K562 (cell line): ENCODE data around the gene ENG. TPM values are rescaled to one million over a fixed set of nuclear protein-coding genes. Genes with fewer than 3 reads are reported as not detected.

Experiments
- FUS ChIP-seq: fragments of 200-400 bp; formaldehyde crosslinking; optimal IDR thresholded peaks from 2 replicates; pipeline ENCODE3; 2017; ENCODE audit warnings: low read depth, low read length
- JUN ChIP-seq, 2 experiments: sonication (generic) in 1 of 2; formaldehyde crosslinking in 1 of 2; IDR thresholded peaks; 2 replicates each; pipeline versions ENCODE4 v1.6.1 to v1.8.0; 2012 to 2022; ENCODE audit warnings: borderline replicate concordance in 2 of 2, mild to moderate bottlenecking in 2 of 2, improper control_type of control experiment in 1 of 2, low read depth in 1 of 2, low read length in 1 of 2, missing genetic modification reagents in 1 of 2
- KHSRP ChIP-seq: fragments of 450-650 bp; IDR thresholded peaks from 2 replicates; pipeline ENCODE4 v1.6.1; 2017
- NEUROD1 ChIP-seq: fragments of 150-350 bp; IDR thresholded peaks from 2 replicates; pipeline ENCODE4 v1.6.1; 2014; ENCODE audit warnings: borderline replicate concordance, low read length, low read depth; ENCODE audit not compliant: partially characterized antibody
- PHB ChIP-seq: fragments of 250-450 bp; sonication (Bioruptor Pico); IDR thresholded peaks from 2 replicates; pipeline ENCODE4 v1.5.0; 2021
- PHF20 ChIP-seq: fragments of 450-650 bp; IDR thresholded peaks from 2 replicates; pipeline ENCODE4 v1.6.1; 2018; ENCODE audit not compliant: partially characterized antibody
- SRSF1 ChIP-seq: fragments of 200-400 bp; formaldehyde crosslinking; IDR thresholded peaks from 2 replicates; pipeline ENCODE4 v1.6.1; 2017; ENCODE audit warnings: mild to moderate bottlenecking, low read depth, low read length, moderate library complexity
- WHSC1 ChIP-seq: IDR thresholded peaks from one replicate; pipeline ENCODE4 v1.6.1; 2012; ENCODE audit warnings: low read length, control low read depth, inconsistent platforms
- polyA plus RNA-seq, 8 experiments: library from polyadenylated mRNA; depleted of rRNA in 4 of 8; stranded (reverse) in 5 of 8; unstranded in 3 of 8; fragments of >200 nt; fragmentation: Nextera tagmentation in 2 of 8; fragmentation: Illumina TruSeq in 1 of 8; extraction: Ambion mirVana in 2 of 8; extraction: Trizol in 1 of 8; gene quantifications; 2 replicates each; pipeline versions ENCODE4 v1.2.1 to v1.2.3, GENCODE V29; 2011 to 2014; ENCODE audit warnings: inconsistent platforms in 1 of 8, missing spikeins in 1 of 8
- total RNA-seq, 7 experiments: library from RNA; depleted of rRNA in 6 of 7; stranded (reverse); fragments of >200 nt in 6 of 7; fragmentation: Illumina TruSeq in 2 of 7; extraction: Trizol in 2 of 7; gene quantifications; 2 replicates each; pipeline versions ENCODE4 v1.2.1 to v1.2.3, GENCODE V29; 2011 to 2021; ENCODE audit warnings: low replicate concordance in 1 of 7
- TF ChIP-seq, protein P1 (sequence below): fragments of 250-450 bp; sonication (Bioruptor Pico); IDR thresholded peaks from 2 replicates; pipeline ENCODE4 v1.8.0; 2022; ENCODE audit warnings: moderate library complexity, mild to moderate bottlenecking, inconsistent platforms
- TF ChIP-seq, protein P2 (sequence below): sonication (generic); formaldehyde crosslinking; IDR thresholded peaks from 2 replicates; pipeline ENCODE4 v1.8.0; 2023; ENCODE audit warnings: mild to moderate bottlenecking, missing genetic modification reagents
- TF ChIP-seq, protein P3 (sequence below): sonication (generic); formaldehyde crosslinking; IDR thresholded peaks from 2 replicates; pipeline ENCODE4 v1.8.1; 2022; ENCODE audit warnings: missing genetic modification reagents
- TF ChIP-seq, protein P4 (sequence below): fragments of 450-650 bp; IDR thresholded peaks from 2 replicates; pipeline ENCODE4 v1.6.1; 2014; ENCODE audit warnings: low read depth, mild to moderate bottlenecking, moderate library complexity, borderline replicate concordance
- TF ChIP-seq, protein P5 (sequence below): fragments of 450-650 bp; IDR thresholded peaks from 2 replicates; pipeline ENCODE4 v1.6.1; 2016; ENCODE audit warnings: low read depth

Gene ENG
- total and polyA plus RNA-seq, 9 of the 15 experiments (the other 6 are each of a cell fraction or from before 2014, with no cell fraction given): 0.04 to 0.40 (median 0.14) TPM; not detected in 1

DNA sequence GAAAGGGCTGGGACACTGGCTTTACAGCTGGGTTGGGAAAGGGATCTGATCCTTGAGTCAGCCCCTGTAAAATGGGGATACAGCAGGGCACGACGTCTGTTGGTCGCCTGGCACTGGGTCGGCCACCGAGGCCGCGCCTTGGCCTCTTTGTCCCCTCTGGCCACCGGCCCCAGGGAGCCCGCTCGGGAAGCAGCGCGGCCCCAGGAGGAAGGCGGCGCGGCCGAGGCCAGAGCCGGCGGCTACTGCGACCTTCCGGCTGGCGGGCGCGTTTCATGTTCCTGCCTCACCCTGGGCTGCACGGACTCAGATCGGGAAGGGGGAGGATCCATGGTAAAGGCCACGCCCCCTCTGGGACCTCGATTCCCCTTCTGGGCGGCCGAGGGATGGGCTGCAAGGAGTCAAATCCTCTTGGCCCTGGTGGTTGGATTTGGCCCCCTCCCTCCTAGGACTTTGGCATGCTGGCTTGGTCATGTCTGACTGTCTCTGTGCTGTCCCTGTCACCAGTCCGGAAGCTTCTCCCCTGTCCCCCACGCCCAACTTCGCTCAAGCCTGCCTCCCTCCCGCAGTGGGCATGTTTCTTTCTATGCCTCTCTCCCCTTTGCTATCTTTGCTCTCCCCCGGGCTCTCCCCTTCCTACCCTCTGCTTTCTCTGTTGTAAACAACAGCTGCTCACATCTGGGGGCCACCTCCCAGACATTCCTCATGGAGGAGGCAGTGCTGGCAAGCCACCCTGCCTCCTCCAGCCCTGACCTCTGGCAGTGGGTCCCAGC is 26.0 kb downstream of the ENG start (continued):
- TF ChIP-seq, protein P1, sequence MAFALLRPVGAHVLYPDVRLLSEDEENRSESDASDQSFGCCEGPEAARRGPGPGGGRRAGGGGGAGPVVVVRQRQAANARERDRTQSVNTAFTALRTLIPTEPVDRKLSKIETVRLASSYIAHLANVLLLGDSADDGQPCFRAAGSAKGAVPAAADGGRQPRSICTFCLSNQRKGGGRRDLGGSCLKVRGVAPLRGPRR (CRISPR knock-in tag): no peak
- TF ChIP-seq, protein P2, sequence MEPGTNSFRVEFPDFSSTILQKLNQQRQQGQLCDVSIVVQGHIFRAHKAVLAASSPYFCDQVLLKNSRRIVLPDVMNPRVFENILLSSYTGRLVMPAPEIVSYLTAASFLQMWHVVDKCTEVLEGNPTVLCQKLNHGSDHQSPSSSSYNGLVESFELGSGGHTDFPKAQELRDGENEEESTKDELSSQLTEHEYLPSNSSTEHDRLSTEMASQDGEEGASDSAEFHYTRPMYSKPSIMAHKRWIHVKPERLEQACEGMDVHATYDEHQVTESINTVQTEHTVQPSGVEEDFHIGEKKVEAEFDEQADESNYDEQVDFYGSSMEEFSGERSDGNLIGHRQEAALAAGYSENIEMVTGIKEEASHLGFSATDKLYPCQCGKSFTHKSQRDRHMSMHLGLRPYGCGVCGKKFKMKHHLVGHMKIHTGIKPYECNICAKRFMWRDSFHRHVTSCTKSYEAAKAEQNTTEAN: no peak
- TF ChIP-seq, protein P3, sequence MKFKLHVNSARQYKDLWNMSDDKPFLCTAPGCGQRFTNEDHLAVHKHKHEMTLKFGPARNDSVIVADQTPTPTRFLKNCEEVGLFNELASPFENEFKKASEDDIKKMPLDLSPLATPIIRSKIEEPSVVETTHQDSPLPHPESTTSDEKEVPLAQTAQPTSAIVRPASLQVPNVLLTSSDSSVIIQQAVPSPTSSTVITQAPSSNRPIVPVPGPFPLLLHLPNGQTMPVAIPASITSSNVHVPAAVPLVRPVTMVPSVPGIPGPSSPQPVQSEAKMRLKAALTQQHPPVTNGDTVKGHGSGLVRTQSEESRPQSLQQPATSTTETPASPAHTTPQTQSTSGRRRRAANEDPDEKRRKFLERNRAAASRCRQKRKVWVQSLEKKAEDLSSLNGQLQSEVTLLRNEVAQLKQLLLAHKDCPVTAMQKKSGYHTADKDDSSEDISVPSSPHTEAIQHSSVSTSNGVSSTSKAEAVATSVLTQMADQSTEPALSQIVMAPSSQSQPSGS (CRISPR knock-in tag): no peak
- TF ChIP-seq, protein P4, sequence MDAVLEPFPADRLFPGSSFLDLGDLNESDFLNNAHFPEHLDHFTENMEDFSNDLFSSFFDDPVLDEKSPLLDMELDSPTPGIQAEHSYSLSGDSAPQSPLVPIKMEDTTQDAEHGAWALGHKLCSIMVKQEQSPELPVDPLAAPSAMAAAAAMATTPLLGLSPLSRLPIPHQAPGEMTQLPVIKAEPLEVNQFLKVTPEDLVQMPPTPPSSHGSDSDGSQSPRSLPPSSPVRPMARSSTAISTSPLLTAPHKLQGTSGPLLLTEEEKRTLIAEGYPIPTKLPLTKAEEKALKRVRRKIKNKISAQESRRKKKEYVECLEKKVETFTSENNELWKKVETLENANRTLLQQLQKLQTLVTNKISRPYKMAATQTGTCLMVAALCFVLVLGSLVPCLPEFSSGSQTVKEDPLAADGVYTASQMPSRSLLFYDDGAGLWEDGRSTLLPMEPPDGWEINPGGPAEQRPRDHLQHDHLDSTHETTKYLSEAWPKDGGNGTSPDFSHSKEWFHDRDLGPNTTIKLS: no peak; the same call in 1 of the 2 replicates
- TF ChIP-seq FUS: peak; percentile 52
- TF ChIP-seq SRSF1: no peak
- TF ChIP-seq WHSC1: no peak
- TF ChIP-seq JUN (IDR thresholded peaks at IDR 0.05; ENCODE audit: borderline replicate concordance, low read depth, low read length): no peak
- no peak for TF ChIP-seq JUN (CRISPR knock-in tag; IDR thresholded peaks at IDR 0.05; ENCODE audit: borderline replicate concordance)
- TF ChIP-seq, protein P5, sequence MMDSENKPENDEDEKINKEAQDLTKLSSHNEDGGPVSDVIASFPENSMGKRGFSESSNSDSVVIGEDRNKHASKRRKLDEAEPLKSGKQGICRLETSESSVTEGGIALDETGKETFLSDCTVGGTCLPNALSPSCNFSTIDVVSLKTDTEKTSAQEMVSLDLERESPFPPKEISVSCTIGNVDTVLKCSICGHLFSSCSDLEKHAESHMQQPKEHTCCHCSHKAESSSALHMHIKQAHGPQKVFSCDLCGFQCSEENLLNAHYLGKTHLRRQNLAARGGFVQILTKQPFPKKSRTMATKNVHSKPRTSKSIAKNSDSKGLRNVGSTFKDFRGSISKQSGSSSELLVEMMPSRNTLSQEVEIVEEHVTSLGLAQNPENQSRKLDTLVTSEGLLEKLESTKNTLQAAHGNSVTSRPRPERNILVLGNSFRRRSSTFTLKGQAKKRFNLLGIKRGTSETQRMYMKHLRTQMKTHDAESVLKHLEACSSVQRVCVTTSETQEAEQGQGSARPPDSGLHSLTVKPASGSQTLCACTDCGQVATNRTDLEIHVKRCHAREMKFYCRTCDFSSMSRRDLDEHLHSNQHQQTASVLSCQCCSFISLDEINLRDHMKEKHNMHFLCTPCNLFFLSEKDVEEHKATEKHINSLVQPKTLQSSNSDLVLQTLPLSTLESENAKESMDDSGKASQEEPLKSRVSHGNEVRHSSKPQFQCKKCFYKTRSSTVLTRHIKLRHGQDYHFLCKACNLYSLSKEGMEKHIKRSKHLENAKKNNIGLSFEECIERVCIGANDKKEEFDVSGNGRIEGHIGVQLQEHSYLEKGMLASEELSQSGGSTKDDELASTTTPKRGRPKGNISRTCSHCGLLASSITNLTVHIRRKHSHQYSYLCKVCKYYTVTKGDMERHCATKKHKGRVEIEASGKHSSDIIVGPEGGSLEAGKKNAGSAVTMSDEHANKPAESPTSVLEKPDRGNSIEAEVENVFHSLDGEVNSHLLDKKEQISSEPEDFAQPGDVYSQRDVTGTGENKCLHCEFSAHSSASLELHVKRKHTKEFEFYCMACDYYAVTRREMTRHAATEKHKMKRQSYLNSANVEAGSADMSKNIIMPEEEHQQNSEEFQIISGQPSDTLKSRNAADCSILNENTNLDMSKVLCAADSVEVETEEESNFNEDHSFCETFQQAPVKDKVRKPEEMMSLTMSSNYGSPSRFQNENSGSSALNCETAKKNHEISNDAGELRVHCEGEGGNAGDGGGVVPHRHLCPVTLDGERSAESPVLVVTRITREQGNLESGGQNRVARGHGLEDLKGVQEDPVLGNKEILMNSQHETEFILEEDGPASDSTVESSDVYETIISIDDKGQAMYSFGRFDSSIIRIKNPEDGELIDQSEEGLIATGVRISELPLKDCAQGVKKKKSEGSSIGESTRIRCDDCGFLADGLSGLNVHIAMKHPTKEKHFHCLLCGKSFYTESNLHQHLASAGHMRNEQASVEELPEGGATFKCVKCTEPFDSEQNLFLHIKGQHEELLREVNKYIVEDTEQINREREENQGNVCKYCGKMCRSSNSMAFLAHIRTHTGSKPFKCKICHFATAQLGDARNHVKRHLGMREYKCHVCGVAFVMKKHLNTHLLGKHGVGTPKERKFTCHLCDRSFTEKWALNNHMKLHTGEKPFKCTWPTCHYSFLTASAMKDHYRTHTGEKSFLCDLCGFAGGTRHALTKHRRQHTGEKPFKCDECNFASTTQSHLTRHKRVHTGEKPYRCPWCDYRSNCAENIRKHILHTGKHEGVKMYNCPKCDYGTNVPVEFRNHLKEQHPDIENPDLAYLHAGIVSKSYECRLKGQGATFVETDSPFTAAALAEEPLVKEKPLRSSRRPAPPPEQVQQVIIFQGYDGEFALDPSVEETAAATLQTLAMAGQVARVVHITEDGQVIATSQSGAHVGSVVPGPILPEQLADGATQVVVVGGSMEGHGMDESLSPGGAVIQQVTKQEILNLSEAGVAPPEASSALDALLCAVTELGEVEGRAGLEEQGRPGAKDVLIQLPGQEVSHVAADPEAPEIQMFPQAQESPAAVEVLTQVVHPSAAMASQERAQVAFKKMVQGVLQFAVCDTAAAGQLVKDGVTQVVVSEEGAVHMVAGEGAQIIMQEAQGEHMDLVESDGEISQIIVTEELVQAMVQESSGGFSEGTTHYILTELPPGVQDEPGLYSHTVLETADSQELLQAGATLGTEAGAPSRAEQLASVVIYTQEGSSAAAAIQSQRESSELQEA: no peak
- peak; percentile 56 for TF ChIP-seq PHF20
- no peak for TF ChIP-seq KHSRP
- TF ChIP-seq NEUROD1: no peak
- no peak for TF ChIP-seq PHB
